OCI-LY3 (cell line): ENCODE measurements around the gene NNMT.

Source experiments
- H2AFZ ChIP-seq: fragments of 200-600, 300-600 bp; shearing (Covaris generic); 2 replicates; pipeline ENCODE4 v1.6.0; 2014; ENCODE audit warnings: antibody characterized with exemption, low read depth, low read length
- H3K27ac ChIP-seq: fragments of 200-600, 300-600 bp; sonication (generic); 2 replicates; pipeline ENCODE4 v1.5.1; 2014; ENCODE audit warnings: mild to moderate bottlenecking, low read length, moderate library complexity, mixed read lengths
- H3K27me3 ChIP-seq: fragments of 200-600, 300-600 bp; sonication (generic); 2 replicates; pipeline ENCODE4 v1.6.1; 2014; ENCODE audit warnings: low read depth, low read length, mixed read lengths
- H3K36me3 ChIP-seq: fragments of 200-600, 300-600 bp; sonication (generic); replicated peaks from 2 replicates; pipeline ENCODE3; 2014; ENCODE audit warnings: low read depth, low read length, mixed read lengths
- H3K4me1 ChIP-seq: fragments of 300-600, 200-600 bp; sonication (generic); 2 replicates; pipeline ENCODE4 v1.6.1; 2014; ENCODE audit warnings: low read length, mixed read lengths
- H3K4me2 ChIP-seq: fragments of 200-600, 300-600 bp; sonication (generic); 2 replicates; pipeline ENCODE4 v1.6.1; 2014; ENCODE audit warnings: low read length, mixed read lengths
- H3K4me3 ChIP-seq: fragments of 300-600, 200-600 bp; sonication (generic); 2 replicates; pipeline ENCODE4 v1.5.1; 2014; ENCODE audit warnings: antibody characterized with exemption, mild to moderate bottlenecking, low read length, moderate library complexity
- H3K79me2 ChIP-seq: fragments of 300-600, 200-600 bp; shearing (Covaris generic); 2 replicates; pipeline ENCODE4 v1.6.1; 2014; ENCODE audit warnings: mild to moderate bottlenecking, low read length, mixed read lengths
- H3K9ac ChIP-seq: fragments of 300-600, 200-600 bp; shearing (Covaris generic); 2 replicates; pipeline ENCODE4 v1.6.0; 2014; ENCODE audit warnings: mild to moderate bottlenecking, low read length, moderate library complexity
- H3K9me3 ChIP-seq: fragments of 200-600, 300-600 bp; shearing (Covaris generic); 2 replicates; pipeline ENCODE4 v1.6.1; 2014; ENCODE audit warnings: low read length, mixed read lengths; ENCODE audit not compliant: insufficient read depth
- H4K20me1 ChIP-seq: fragments of 200-600, 300-600 bp; sonication (generic); 2 replicates; pipeline ENCODE4 v1.6.1; 2016; ENCODE audit warnings: low read length, mixed read lengths; ENCODE audit not compliant: insufficient read depth
- EZH2phosphoT487 ChIP-seq: fragments of 200-600 bp; shearing (Covaris generic); IDR thresholded peaks from 2 replicates; pipeline ENCODE4 v1.6.1; 2018; ENCODE audit warnings: antibody characterized with exemption, mixed run types, low read depth
- TF ChIP-seq, protein P1 (sequence below): fragments of 200-600, 300-600 bp; sonication (generic); IDR thresholded peaks from 2 replicates; pipeline ENCODE4 v1.5.1; 2014; ENCODE audit warnings: antibody characterized with exemption, low read length, low read depth

The NNMT gene

DNA sequence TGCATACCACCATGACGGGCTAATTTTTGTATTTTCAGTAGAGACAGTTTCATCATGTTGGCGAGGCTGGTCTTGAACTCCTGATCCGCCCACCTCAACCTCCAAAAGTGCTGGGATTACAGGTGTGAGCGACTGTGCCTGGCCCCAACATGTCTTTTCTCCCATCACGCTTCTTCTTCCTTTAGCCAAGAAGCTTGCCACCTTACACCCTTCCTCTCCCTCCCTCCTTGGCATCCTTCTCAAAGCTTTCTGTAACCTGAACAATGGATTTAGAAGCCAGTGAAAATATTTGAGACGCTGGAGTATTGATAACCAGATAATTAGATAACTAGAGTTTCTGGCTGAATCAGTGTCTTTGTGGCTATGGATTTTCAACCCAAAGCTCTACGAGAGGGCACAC lies 11.3 kb upstream of the NNMT start:
- H3K27ac ChIP-seq: no peak overlapping the region
- no peak overlapping the region for H3K4me2 ChIP-seq
- no peaks in the 10 kb centered on the region for H3K4me1 ChIP-seq
- no peak overlapping the region for H3K9ac ChIP-seq
- no peaks in the 10 kb centered on the region for H3K36me3 ChIP-seq
- H2AFZ ChIP-seq: no peak overlapping the region
- no peaks in the 10 kb centered on the region for H3K9me3 ChIP-seq
- TF ChIP-seq EZH2phosphoT487: no peak
- TF ChIP-seq, protein P1, sequence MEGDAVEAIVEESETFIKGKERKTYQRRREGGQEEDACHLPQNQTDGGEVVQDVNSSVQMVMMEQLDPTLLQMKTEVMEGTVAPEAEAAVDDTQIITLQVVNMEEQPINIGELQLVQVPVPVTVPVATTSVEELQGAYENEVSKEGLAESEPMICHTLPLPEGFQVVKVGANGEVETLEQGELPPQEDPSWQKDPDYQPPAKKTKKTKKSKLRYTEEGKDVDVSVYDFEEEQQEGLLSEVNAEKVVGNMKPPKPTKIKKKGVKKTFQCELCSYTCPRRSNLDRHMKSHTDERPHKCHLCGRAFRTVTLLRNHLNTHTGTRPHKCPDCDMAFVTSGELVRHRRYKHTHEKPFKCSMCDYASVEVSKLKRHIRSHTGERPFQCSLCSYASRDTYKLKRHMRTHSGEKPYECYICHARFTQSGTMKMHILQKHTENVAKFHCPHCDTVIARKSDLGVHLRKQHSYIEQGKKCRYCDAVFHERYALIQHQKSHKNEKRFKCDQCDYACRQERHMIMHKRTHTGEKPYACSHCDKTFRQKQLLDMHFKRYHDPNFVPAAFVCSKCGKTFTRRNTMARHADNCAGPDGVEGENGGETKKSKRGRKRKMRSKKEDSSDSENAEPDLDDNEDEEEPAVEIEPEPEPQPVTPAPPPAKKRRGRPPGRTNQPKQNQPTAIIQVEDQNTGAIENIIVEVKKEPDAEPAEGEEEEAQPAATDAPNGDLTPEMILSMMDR: no peak
- H3K4me3 ChIP-seq: no peak overlapping the region
- no peaks in the 10 kb centered on the region for H3K79me2 ChIP-seq
- H3K27me3 ChIP-seq: peaks cover 32% of the 10 kb centered on the region; the same call in 1 of the 2 replicates
- H4K20me1 ChIP-seq: no peaks in the 10 kb centered on the region

GRCh38 chr11:114285599-114285998 lies 10.6 kb upstream of the NNMT start:
- H3K9me3 ChIP-seq: no peaks in the 10 kb centered on the region
- H3K79me2 ChIP-seq: no peaks in the 10 kb centered on the region
- peaks cover 32% of the 10 kb centered on the region; the same call in 1 of the 2 replicates for H3K27me3 ChIP-seq
- no peak overlapping the region for H2AFZ ChIP-seq
- no peak overlapping the region for H3K4me2 ChIP-seq
- H3K36me3 ChIP-seq: no peaks in the 10 kb centered on the region
- no peaks in the 10 kb centered on the region for H3K4me1 ChIP-seq
- no peak overlapping the region for H3K9ac ChIP-seq
- TF ChIP-seq, protein P1: no peak
- no peak for TF ChIP-seq EZH2phosphoT487
- no peak overlapping the region for H3K27ac ChIP-seq
- H3K4me3 ChIP-seq: no peak overlapping the region
- H4K20me1 ChIP-seq: no peaks in the 10 kb centered on the region

GRCh38 chr11:114286229-114286628 lies 10.0 kb upstream of the NNMT start:
- no peak overlapping the region for H3K27ac ChIP-seq
- H3K36me3 ChIP-seq: no peaks in the 10 kb centered on the region
- peaks cover 37% of the 10 kb centered on the region for H3K27me3 ChIP-seq
- no peak overlapping the region for H3K4me3 ChIP-seq
- H3K4me2 ChIP-seq: no peak overlapping the region
- no peaks in the 10 kb centered on the region for H3K9me3 ChIP-seq
- H2AFZ ChIP-seq: no peak overlapping the region
- H3K9ac ChIP-seq: no peak overlapping the region
- TF ChIP-seq, protein P1: no peak
- no peak for TF ChIP-seq EZH2phosphoT487
- H4K20me1 ChIP-seq: no peaks in the 10 kb centered on the region
- no peaks in the 10 kb centered on the region for H3K79me2 ChIP-seq
- no peaks in the 10 kb centered on the region for H3K4me1 ChIP-seq

GRCh38 chr11:114287154-114287553 lies 9.0 kb upstream of the NNMT start:
- no peaks in the 10 kb centered on the region for H4K20me1 ChIP-seq
- H3K4me1 ChIP-seq: no peaks in the 10 kb centered on the region

DNA sequence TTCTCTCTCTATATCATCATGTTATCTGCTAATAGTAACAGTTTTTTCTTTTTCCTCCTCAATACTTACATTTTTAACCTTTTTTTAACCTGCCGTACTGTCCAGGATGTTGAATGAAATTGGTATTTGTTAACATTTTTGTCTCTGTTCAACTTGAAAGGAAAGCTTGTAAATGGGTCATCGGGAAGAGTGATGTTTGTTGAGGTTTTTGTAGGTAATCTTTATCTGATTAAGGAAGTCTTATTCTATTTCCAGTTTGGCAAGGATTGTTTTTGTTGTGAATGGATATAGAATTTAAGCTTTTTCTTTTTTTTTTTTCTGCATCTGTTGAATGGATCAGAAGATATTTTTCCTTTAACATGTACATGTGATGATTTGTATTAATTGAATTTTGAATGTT lies 8.1 kb upstream of the NNMT start:
- Histone ChIP-seq H3K27ac (no peak overlapping the region), H3K79me2 (no peaks in the 10 kb centered on the region), H2AFZ (no peak overlapping the region), H3K27me3 (peaks cover 35% of the 10 kb centered on the region), H3K9me3 (no peaks in the 10 kb centered on the region), H3K4me2 (no peak overlapping the region), H3K4me1 (no peaks in the 10 kb centered on the region), H3K36me3 (no peaks in the 10 kb centered on the region), H3K4me3 (no peak overlapping the region), H3K9ac (no peak overlapping the region), H4K20me1 (no peaks in the 10 kb centered on the region)
- no peak for TF ChIP-seq EZH2phosphoT487
- TF ChIP-seq, protein P1: no peak

More at GRCh38 chr11:114287154-114287553, 9.0 kb upstream of the NNMT start:
- Histone ChIP-seq H3K36me3 (no peaks in the 10 kb centered on the region), H3K9ac (no peak overlapping the region), H3K27ac (no peak overlapping the region), H3K4me2 (no peak overlapping the region), H3K4me3 (no peak overlapping the region), H3K27me3 (peaks cover 35% of the 10 kb centered on the region), H3K9me3 (no peaks in the 10 kb centered on the region), H2AFZ (no peak overlapping the region), H3K79me2 (no peaks in the 10 kb centered on the region)
- no peak for TF ChIP-seq EZH2phosphoT487
